NCI-H226 (cell line): ENCODE results near the gene DPT.
A peak's percentile ranks its signal among the peaks of the same experiment; 100 is the strongest.
"Not testable (repeated sequence)": the region's sequence is repeated elsewhere in the genome, so short reads cannot be mapped to it uniquely, and the experiment has no call there.

ENCODE experiments used
- DNase-seq: peaks from one replicate; pipeline ENCODE4 v3.0.0-alpha.2; 2015

DPT gene

GRCh38 chr1:168728473-168729404, at the start of gene DPT:
Gene DPT, minus strand, starts transcription at chr1:168729206. Its CDS starts 32 bp downstream, at chr1:168729174.
- DNase-seq, result no peak

GRCh38 chr1:168775366-168775765, 46.4 kb upstream of the DPT start:
- DNase-seq, result no peak

- no peak for DNase-seq
Observed at GRCh38 chr1:168774241-168774640, 45.2 kb upstream of the DPT start.

- DNase-seq, result no peak
Observed at GRCh38 chr1:168772428-168773060, 43.5 kb upstream of the DPT start.

- no peak for DNase-seq
Observed at GRCh38 chr1:168771104-168771630, 42.2 kb upstream of the DPT start.

GRCh38 chr1:168769893-168770292, 40.9 kb upstream of the DPT start:
- DNase-seq, result not testable (repeated sequence)

- DNase-seq, result no peak
Observed at GRCh38 chr1:168767894-168768584, 39.0 kb upstream of the DPT start.

GRCh38 chr1:168766568-168766967, 37.6 kb upstream of the DPT start:
- no peak for DNase-seq

- DNase-seq, result no peak
Observed at GRCh38 chr1:168763031-168763430, 34.0 kb upstream of the DPT start.

GRCh38 chr1:168762473-168762872, 33.5 kb upstream of the DPT start:
- DNase-seq, result no peak

GRCh38 chr1:168760781-168761180, 31.8 kb upstream of the DPT start:
- DNase-seq, result no peak

GRCh38 chr1:168760241-168760640, 31.2 kb upstream of the DPT start:
- DNase-seq, result no peak

- no peak for DNase-seq
Observed at GRCh38 chr1:168759077-168759476, 30.1 kb upstream of the DPT start.

GRCh38 chr1:168758503-168758902, 29.5 kb upstream of the DPT start:
- no peak for DNase-seq

- DNase-seq, result no peak
Observed at GRCh38 chr1:168755800-168756418, 26.9 kb upstream of the DPT start.

GRCh38 chr1:168752171-168752832, 23.3 kb upstream of the DPT start:
- peak; percentile 49 for DNase-seq

GRCh38 chr1:168751195-168751650, 22.2 kb upstream of the DPT start:
- DNase-seq, result no peak

- no peak for DNase-seq
Observed at GRCh38 chr1:168742994-168743650, 14.1 kb upstream of the DPT start.

- DNase-seq, result no peak
Observed at GRCh38 chr1:168742386-168742785, 13.4 kb upstream of the DPT start.

- no peak for DNase-seq
Observed at GRCh38 chr1:168739908-168740307, 10.9 kb upstream of the DPT start.

GRCh38 chr1:168736520-168736919, 7.5 kb upstream of the DPT start:
- no peak for DNase-seq

GRCh38 chr1:168735974-168736373, 7.0 kb upstream of the DPT start:
- DNase-seq, result no peak
